ENCODE data around the gene MINDY4.

MINDY4 gene

DNA sequence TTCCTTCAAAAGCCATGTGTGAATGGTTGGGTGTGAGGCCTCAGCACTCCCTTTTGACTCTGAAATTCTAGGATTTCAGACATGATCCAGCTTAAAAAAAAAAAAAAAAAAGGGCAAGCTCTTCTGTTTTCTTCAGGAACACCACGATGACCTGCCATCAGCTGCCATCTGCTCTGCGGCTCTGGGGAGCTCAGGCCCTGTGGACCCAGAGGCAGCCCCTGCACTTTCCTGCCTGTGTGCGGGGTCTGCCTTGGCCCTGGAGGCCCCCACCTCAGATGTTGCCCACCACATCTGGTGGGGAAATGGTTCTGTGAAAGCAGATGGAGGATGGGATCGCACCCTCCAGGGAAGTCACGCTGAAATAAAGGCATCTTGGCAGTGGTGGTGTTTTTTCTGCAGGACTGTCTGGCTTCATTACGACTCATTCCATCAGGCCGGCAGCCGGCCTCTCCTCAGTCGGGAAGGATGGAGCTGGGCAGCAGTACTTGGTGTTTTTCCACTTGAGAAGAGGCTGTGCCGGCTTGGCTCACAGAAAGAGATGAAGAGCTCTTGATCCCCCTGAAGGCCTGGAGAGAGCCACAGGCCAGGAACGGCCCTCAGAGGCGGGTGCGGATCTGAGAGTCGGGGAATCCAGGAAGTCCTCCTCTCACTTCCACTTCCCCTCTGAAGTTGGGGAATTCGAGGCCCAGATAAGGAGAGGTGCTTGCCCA lies 74.4 kb downstream of the MINDY4 start:
- in situ Hi-C loops (cut with HindIII; ENCODE audit: low pct_ligation_motif_present, low sequenced_read_pairs) = no loop called here
- H3K27me3 ChIP-seq (replicated peaks) = no peaks in the 10 kb centered on the region
- TF ChIP-seq, protein P1, sequence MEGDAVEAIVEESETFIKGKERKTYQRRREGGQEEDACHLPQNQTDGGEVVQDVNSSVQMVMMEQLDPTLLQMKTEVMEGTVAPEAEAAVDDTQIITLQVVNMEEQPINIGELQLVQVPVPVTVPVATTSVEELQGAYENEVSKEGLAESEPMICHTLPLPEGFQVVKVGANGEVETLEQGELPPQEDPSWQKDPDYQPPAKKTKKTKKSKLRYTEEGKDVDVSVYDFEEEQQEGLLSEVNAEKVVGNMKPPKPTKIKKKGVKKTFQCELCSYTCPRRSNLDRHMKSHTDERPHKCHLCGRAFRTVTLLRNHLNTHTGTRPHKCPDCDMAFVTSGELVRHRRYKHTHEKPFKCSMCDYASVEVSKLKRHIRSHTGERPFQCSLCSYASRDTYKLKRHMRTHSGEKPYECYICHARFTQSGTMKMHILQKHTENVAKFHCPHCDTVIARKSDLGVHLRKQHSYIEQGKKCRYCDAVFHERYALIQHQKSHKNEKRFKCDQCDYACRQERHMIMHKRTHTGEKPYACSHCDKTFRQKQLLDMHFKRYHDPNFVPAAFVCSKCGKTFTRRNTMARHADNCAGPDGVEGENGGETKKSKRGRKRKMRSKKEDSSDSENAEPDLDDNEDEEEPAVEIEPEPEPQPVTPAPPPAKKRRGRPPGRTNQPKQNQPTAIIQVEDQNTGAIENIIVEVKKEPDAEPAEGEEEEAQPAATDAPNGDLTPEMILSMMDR (IDR thresholded peaks at IDR 0.05; ENCODE audit: low read depth, low read length, missing control alignments) = no peak
- H3K36me3 ChIP-seq (replicated peaks) = no peaks in the 10 kb centered on the region
- H3K27ac ChIP-seq = no peak overlapping the region
- H3K4me3 ChIP-seq (ENCODE audit: low read depth, low read length) = no peak overlapping the region
- DNase-seq = no peak

DNA sequence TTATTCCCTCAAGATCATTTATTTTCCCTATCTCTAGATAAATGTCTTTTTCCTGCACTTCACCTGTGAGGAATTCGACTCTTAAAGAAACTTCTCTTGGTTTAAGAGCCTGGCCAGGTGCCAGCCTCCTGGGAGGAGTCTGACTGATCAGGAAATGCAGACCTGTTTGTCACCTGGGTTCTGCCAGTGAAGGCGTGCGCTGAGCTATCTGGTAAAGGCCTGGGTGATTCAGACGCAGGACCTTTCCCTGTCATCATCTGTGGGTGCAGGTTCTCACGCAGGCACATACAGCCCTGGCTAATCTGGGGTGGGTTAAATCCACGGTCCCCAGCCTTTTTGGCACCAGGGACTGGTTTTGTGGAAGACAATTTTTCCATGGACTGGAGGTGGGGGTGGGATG lies 75.2 kb downstream of the MINDY4 start:
- in situ Hi-C loops (cut with HindIII; ENCODE audit: low pct_ligation_motif_present, low sequenced_read_pairs) = no loop called here
- no peak for DNase-seq
- H3K4me3 ChIP-seq (ENCODE audit: low read depth, low read length) = no peak overlapping the region
- TF ChIP-seq, protein P1 (IDR thresholded peaks at IDR 0.05; ENCODE audit: low read depth, low read length, missing control alignments) = no peak
- no peak overlapping the region for H3K27ac ChIP-seq
- no peaks in the 10 kb centered on the region for H3K27me3 ChIP-seq (replicated peaks)
- no peaks in the 10 kb centered on the region for H3K36me3 ChIP-seq (replicated peaks)

DNA sequence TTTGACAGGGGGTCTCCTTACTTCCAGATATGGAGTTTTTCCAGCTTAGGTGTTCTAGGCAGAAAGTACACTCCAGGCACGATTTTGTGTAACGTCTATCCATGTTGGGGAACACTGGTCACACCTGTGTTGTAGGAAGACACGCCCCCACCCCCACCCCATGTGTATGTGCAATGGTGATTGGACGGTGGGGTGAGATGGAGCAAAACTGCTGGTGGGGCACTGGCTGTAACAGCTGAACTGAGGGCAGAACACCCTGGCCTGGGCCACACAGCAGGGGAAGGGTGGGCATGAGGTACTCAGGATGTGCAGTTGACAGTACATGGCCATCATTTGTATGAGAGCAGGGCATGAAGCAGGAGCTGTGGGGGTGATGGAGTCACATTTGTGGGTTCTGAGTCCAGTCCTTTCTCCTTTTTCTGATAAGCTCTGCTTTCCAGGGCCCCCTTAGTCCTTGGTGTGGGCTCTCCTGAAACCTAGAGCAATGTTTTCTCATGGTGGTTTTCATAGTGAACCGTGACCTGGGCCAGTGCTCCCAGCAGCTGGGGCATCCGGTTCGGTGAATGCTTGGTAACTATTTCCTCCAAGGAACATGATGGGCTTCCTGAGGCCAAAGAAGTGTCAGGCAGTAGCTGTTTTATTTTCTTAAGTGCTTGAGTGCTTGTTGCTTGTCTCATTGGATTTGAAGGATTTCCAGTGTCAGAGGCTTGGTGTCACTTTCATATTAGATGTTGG lies 77.1 kb downstream of the MINDY4 start:
- DNase-seq = no peak
- H3K27ac ChIP-seq = no peak overlapping the region
- TF ChIP-seq, protein P1 (IDR thresholded peaks at IDR 0.05; ENCODE audit: low read depth, low read length, missing control alignments) = no peak
- in situ Hi-C loops (cut with HindIII; ENCODE audit: low pct_ligation_motif_present, low sequenced_read_pairs) = no loop called here
- H3K36me3 ChIP-seq (replicated peaks) = no peaks in the 10 kb centered on the region
- H3K27me3 ChIP-seq (replicated peaks) = no peaks in the 10 kb centered on the region
- no peak overlapping the region for H3K4me3 ChIP-seq (ENCODE audit: low read depth, low read length)

DNA sequence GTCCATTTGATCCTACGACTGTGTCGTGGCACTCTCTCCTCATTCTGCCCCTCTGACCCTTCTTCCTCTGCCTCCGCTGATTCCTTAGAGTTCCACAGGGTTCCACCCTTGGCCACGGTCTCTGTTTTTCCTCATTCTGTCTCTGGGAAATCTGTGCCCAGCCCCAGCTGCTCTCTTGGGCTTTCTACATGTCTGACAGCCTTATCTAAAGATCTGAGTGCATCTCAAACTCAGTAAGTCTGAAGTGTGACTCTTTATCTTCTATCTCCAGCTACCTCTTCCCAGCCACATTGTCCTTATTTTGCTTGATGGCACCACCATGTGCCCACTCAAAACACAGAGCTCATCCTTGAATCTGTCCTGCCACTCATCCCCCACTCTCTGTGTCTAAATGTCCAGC lies 78.3 kb downstream of the MINDY4 start:
- no peak for DNase-seq
- TF ChIP-seq, protein P1 (IDR thresholded peaks at IDR 0.05; ENCODE audit: low read depth, low read length, missing control alignments) = no peak
- no peaks in the 10 kb centered on the region for H3K36me3 ChIP-seq (replicated peaks)
- H3K4me3 ChIP-seq (ENCODE audit: low read depth, low read length) = no peak overlapping the region
- no peak overlapping the region for H3K27ac ChIP-seq
- no peaks in the 10 kb centered on the region for H3K27me3 ChIP-seq (replicated peaks)
- in situ Hi-C loops (cut with HindIII; ENCODE audit: low pct_ligation_motif_present, low sequenced_read_pairs) = no loop called here

DNA sequence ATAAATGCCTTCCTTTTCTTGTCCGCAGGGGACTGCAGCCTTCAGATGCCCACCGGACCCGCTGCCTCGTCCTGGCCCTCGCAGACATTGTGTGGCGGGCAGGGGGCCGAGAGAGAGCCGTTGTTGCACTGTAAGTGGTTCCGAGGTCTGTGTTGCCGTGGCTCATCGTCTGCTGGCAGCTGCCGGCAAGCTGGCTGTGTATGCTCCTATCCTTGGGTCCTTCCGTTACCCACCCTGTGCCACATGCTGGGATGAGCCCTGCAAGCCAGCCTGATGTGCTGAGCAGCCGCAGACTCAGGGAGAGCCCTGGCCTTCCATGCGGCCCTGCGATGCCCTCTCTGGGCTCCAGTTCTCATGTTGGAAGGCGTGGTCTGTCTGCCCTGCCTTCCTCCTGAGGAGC lies 79.2 kb downstream of the MINDY4 start:
- in situ Hi-C loops (cut with HindIII; ENCODE audit: low pct_ligation_motif_present, low sequenced_read_pairs) = no loop called here
- no peaks in the 10 kb centered on the region for H3K36me3 ChIP-seq (replicated peaks)
- no peaks in the 10 kb centered on the region for H3K27me3 ChIP-seq (replicated peaks)
- TF ChIP-seq, protein P1 (IDR thresholded peaks at IDR 0.05; ENCODE audit: low read depth, low read length, missing control alignments) = no peak
- DNase-seq = no peak
- no peak overlapping the region for H3K27ac ChIP-seq
- no peak overlapping the region for H3K4me3 ChIP-seq (ENCODE audit: low read depth, low read length)
